CD1c-positive myeloid dendritic cell (primary cell): ENCODE data around the gene RNF151.

ENCODE experiments used
- DNase-seq: peaks from one replicate; pipeline ENCODE4 v3.0.0-alpha.2; 2016; ENCODE audit errors: extremely low spot score

The RNF151 gene

GRCh38 chr16:1976951-1977874 is 10.6 kb downstream of the RNF151 start:
- no peak for DNase-seq

GRCh38 chr16:1977875-1978268 is 11.2 kb downstream of the RNF151 start:
- no peak for DNase-seq

- no peak for DNase-seq
These were observed 11.9 kb downstream of the RNF151 start for GRCh38 chr16:1978476-1979120.

GRCh38 chr16:1979271-1980029 is 12.8 kb downstream of the RNF151 start:
- no peak for DNase-seq

- no peak for DNase-seq
These were observed 13.5 kb downstream of the RNF151 start for GRCh38 chr16:1980030-1980769.

- no peak for DNase-seq
These were observed 14.1 kb downstream of the RNF151 start for GRCh38 chr16:1980770-1981087.

GRCh38 chr16:1981398-1981836 is 14.8 kb downstream of the RNF151 start, which contains the start of gene NOXO1:
Gene NOXO1, minus strand, starts transcription at chr16:1981469. Its CDS starts 290 bp downstream, at chr16:1981179.
- DNase-seq: no peak

- no peak for DNase-seq
These were observed 15.4 kb downstream of the RNF151 start for GRCh38 chr16:1982013-1982433.

- DNase-seq: no peak
These were observed 16.4 kb downstream of the RNF151 start for GRCh38 chr16:1982991-1983543.

GRCh38 chr16:1983544-1984346 is 17.1 kb downstream of the RNF151 start, which contains the start of gene GFER:
Gene GFER, plus strand, starts transcription at chr16:1984193. Its CDS starts 26 bp downstream, at chr16:1984219.
- peak; percentile 95 for DNase-seq

GRCh38 chr16:1984347-1985225 is 17.9 kb downstream of the RNF151 start:
- DNase-seq: no peak

GRCh38 chr16:1985466-1986150 is 19.0 kb downstream of the RNF151 start:
- no peak for DNase-seq

- no peak for DNase-seq
These were observed 20.5 kb downstream of the RNF151 start for GRCh38 chr16:1987198-1987597.

- peak; percentile 25 for DNase-seq
These were observed 22.8 kb downstream of the RNF151 start, which contains the start of gene SYNGR3 for GRCh38 chr16:1989209-1990100. Gene SYNGR3, plus strand, starts transcription at chr16:1989970. Its CDS starts 133 bp downstream, at chr16:1990103.

- no peak for DNase-seq
These were observed 23.4 kb downstream of the RNF151 start for GRCh38 chr16:1990101-1990350.

- no peak for DNase-seq
These were observed 23.9 kb downstream of the RNF151 start for GRCh38 chr16:1990351-1991134.

GRCh38 chr16:1991135-1991551 is 24.5 kb downstream of the RNF151 start:
- peak; percentile 36 for DNase-seq
